DOHH2 (cell line): ENCODE data around the gene MISP.

Experiments
- H3F3A ChIP-seq: fragments of 200-600 bp; sonication (generic), shearing (Covaris generic); 2 replicates; pipeline ENCODE4 v1.6.0; 2016; ENCODE audit warnings: antibody characterized with exemption, mild to moderate bottlenecking; ENCODE audit not compliant: control insufficient read depth, insufficient read depth
- H3K27ac ChIP-seq: fragments of 200-600 bp; sonication (generic); 2 replicates; pipeline ENCODE4 v1.5.1; 2014; ENCODE audit warnings: low read depth, mild to moderate bottlenecking, low read length, moderate library complexity
- H3K27me3 ChIP-seq: fragments of 200-600 bp; sonication (generic); 2 replicates; pipeline ENCODE4 v1.6.1; 2014; ENCODE audit warnings: mild to moderate bottlenecking, low read length, mixed read lengths; ENCODE audit not compliant: control insufficient read depth
- H3K36me3 ChIP-seq: fragments of 200-600 bp; sonication (generic); 2 replicates; pipeline ENCODE4 v1.6.1; 2014; ENCODE audit warnings: mild to moderate bottlenecking, low read length, moderate library complexity, mixed read lengths; ENCODE audit not compliant: control insufficient read depth
- H3K4me1 ChIP-seq: fragments of 200-600 bp; sonication (generic); 2 replicates; pipeline ENCODE4 v1.6.1; 2014; ENCODE audit warnings: mild to moderate bottlenecking, low read length, mixed read lengths; ENCODE audit not compliant: control insufficient read depth
- H3K4me2 ChIP-seq: fragments of 200-600 bp; sonication (generic); 2 replicates; pipeline ENCODE4 v1.6.0; 2014; ENCODE audit warnings: mild to moderate bottlenecking, low read length, moderate library complexity
- H3K4me3 ChIP-seq: fragments of 200-600 bp; sonication (generic); 2 replicates; pipeline ENCODE4 v1.5.1; 2014; ENCODE audit warnings: mild to moderate bottlenecking, low read length, mixed read lengths
- H3K79me2 ChIP-seq: fragments of 200-600 bp; sonication (generic); 2 replicates; pipeline ENCODE4 v1.6.1; 2014; ENCODE audit warnings: mild to moderate bottlenecking, low read length, mixed read lengths; ENCODE audit not compliant: control insufficient read depth
- H3K9me2 ChIP-seq: fragments of 200-600 bp; sonication (generic); replicated peaks from 2 replicates; pipeline ENCODE4 v1.6.1; 2014; ENCODE audit warnings: mild to moderate bottlenecking, low read length, mixed read lengths; ENCODE audit not compliant: control insufficient read depth
- H3K9me3 ChIP-seq: fragments of 200-600 bp; sonication (generic); 2 replicates; pipeline ENCODE4 v1.6.1; 2014; ENCODE audit warnings: antibody characterized with exemption, low read length, mixed read lengths; ENCODE audit not compliant: control insufficient read depth, insufficient read depth
- H4K20me1 ChIP-seq: fragments of 200-600 bp; sonication (generic); 2 replicates; pipeline ENCODE4 v1.6.0; 2014; ENCODE audit warnings: low read depth, mild to moderate bottlenecking, antibody characterized with exemption, low read length, moderate library complexity; ENCODE audit not compliant: control insufficient read depth, insufficient read depth
- CTCF ChIP-seq: fragments of 200-600 bp; sonication (generic); IDR thresholded peaks from one replicate; pipeline ENCODE4 v1.5.1; 2014; ENCODE audit warnings: antibody characterized with exemption, mild to moderate bottlenecking, low read depth, low read length; ENCODE audit not compliant: poor library complexity, severe bottlenecking
- EZH2phosphoT487 ChIP-seq: fragments of 200-600 bp; sonication (generic); IDR thresholded peaks from 2 replicates; pipeline ENCODE4 v1.6.1; 2017; ENCODE audit warnings: borderline replicate concordance, mild to moderate bottlenecking, antibody characterized with exemption, low read length, moderate library complexity, mixed read lengths

MISP gene

GRCh38 chr19:709196-709964, 41.5 kb upstream of the MISP start:
- no peak overlapping the region for H3K4me2 ChIP-seq
- no peaks in the 10 kb centered on the region for H3K36me3 ChIP-seq
- peaks cover under 1% of the 10 kb centered on the region; the same call in 1 of the 2 replicates for H3K4me1 ChIP-seq
- no peaks in the 10 kb centered on the region for H3F3A ChIP-seq
- H3K79me2 ChIP-seq, result no peaks in the 10 kb centered on the region
- no peak overlapping the region for H3K4me3 ChIP-seq
- H3K27ac ChIP-seq, result no peak overlapping the region
- TF ChIP-seq EZH2phosphoT487 (no peak), CTCF (no peak)
- 0 out of 2 replicates have a peak, but pooled peaks cover 4% of the 10 kb centered on the region for H3K27me3 ChIP-seq
- H3K9me2 ChIP-seq, result no peaks in the 10 kb centered on the region
- H3K9me3 ChIP-seq, result no peaks in the 10 kb centered on the region
- H4K20me1 ChIP-seq, result no peaks in the 10 kb centered on the region

GRCh38 chr19:709965-710571, 40.8 kb upstream of the MISP start:
- no peaks in the 10 kb centered on the region for H3K9me3 ChIP-seq
- no peak overlapping the region for H3K4me2 ChIP-seq
- no peaks in the 10 kb centered on the region for H3K4me1 ChIP-seq
- no peaks in the 10 kb centered on the region for H4K20me1 ChIP-seq
- H3K79me2 ChIP-seq, result no peaks in the 10 kb centered on the region
- H3K27ac ChIP-seq, result no peak overlapping the region
- H3F3A ChIP-seq, result no peaks in the 10 kb centered on the region
- H3K36me3 ChIP-seq, result no peaks in the 10 kb centered on the region
- H3K27me3 ChIP-seq, result 0 out of 2 replicates have a peak, but pooled peaks cover 4% of the 10 kb centered on the region
- H3K4me3 ChIP-seq, result no peak overlapping the region
- H3K9me2 ChIP-seq, result no peaks in the 10 kb centered on the region
- no peak for TF ChIP-seq CTCF
- no peak for TF ChIP-seq EZH2phosphoT487

GRCh38 chr19:710767-711166, 40.1 kb upstream of the MISP start:
- H3K27ac ChIP-seq, result no peak overlapping the region
- TF ChIP-seq CTCF (no peak), EZH2phosphoT487 (no peak)
- H3K9me3 ChIP-seq, result no peaks in the 10 kb centered on the region
- H3K4me3 ChIP-seq, result no peak overlapping the region
- H3K27me3 ChIP-seq, result 0 out of 2 replicates have a peak, but pooled peaks cover 4% of the 10 kb centered on the region
- no peak overlapping the region for H3K4me2 ChIP-seq
- H3K4me1 ChIP-seq, result no peaks in the 10 kb centered on the region
- no peaks in the 10 kb centered on the region for H3F3A ChIP-seq
- no peaks in the 10 kb centered on the region for H3K36me3 ChIP-seq
- H4K20me1 ChIP-seq, result no peaks in the 10 kb centered on the region
- no peaks in the 10 kb centered on the region for H3K9me2 ChIP-seq
- no peaks in the 10 kb centered on the region for H3K79me2 ChIP-seq
